Activated T-cell treated with anti-CD3 and anti-CD28 coated beads, Interleukin-2, amount 50 U/mL, for 48 hours (primary cell): Measurements from ENCODE around the gene IL20RA.
A peak's percentile ranks its signal among the peaks of the same experiment; 100 is the strongest.

Experiments used
- DNase-seq, 2 experiments: peaks; one replicate each; pipeline ENCODE4 v3.0.0-alpha.2; 2020

The IL20RA gene

GRCh38 chr6:137045222-137045789 is 541 bp upstream of the IL20RA start:
- DNase-seq: no peak

- DNase-seq: peak in 1 of 2 experiments; percentile 27
Measured at GRCh38 chr6:137043710-137044365, 927 bp downstream of the IL20RA start.

- DNase-seq: no peak
Measured at GRCh38 chr6:137040393-137040792, 4.4 kb downstream of the IL20RA start.

DNA sequence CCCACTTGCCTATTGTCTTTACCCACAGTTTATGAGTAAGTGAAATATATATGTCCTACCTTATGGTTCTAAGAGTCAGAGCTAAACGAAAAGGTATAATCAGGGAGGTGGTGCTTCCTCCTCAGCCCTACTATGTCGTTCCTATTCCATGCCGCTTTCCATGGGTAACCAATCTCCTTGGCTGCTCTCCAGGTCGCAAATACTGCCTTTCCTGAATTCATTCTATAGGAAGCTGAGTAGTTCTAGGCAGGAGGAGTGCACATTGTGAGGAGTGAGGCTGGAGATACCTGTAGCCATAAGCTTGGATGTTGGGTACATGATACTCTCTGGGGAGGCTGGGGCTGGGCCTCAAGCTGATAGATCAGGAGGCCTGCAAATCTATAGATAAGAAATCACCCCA is 5.8 kb downstream of the IL20RA start:
- no peak for DNase-seq

DNA sequence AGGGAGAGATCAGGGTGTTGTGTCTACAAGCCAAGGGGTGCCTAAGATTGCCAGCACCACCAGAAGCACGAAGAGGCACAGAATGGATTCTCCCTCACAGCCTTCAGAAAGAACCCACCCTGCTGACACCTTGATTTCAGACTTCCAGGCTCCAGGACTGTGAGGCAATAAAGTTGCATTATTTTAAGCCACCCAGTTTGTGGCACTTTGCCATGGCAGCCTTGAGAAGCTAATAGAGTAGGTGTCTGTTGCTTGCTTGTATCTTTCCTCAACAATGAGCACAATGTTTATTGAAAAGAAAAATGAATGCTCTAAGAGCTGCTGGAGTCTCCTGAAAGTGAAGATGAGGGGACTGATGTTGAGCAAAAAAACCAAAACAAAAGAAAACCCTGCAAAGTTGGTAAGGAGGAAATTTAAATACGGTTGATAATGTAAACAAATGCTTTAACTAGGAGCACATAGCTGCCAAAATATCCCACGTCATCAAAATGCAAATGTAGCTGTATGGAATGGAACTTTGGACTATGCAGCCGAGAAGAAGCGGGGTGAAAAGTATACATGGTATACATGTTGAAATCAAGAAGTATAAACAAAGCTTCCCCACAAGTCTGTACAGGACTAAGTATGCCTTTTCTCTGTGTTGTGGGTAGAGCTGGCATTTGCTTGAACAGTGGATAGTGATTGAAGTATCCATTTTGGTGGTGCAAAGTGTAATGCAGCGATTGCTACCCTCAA is 8.0 kb downstream of the IL20RA start:
- DNase-seq: no peak

DNA sequence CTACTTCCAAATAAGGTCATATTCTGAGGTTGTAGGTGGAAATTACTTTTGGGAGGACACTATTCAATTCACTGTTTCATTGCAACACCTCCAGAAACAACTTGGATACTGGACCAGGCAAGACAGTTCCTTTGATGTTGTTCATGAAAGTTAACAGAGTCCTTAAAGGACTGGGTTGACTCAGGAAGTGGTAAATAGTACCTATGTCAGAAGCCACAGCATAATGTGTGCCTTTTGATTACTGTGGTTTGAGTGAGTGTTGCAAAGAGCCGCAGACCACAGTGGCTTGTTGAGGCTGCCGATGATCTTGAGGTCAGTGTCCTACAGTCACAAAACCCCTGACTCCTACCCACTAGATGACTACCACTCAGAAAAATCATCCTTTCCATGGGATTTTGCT is 10.9 kb downstream of the IL20RA start:
- peak; percentile 65 to 69 for DNase-seq

GRCh38 chr6:137031122-137031521 is 13.6 kb downstream of the IL20RA start:
- DNase-seq: no peak

DNA sequence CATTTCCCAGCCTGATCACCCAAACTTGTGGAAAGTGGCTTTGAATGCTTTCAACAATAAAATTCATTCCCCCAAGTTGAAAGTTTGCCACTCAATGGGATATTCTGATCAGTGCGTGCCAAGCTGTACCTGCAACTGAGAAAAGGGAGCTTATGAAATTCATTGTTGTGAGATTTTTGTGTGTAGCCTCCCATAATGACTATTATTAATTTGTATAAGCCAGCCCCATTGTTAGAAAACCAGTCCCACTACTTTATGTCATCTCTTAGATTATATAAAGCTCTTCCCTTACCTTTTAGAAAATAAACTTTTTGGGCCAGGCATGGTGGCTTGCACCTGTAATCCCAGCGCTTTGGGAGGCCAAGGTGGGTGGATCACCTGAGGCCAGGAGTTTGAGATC is 15.9 kb downstream of the IL20RA start:
- DNase-seq: no peak

- DNase-seq: no peak
Measured at GRCh38 chr6:137025786-137026730, 18.7 kb downstream of the IL20RA start.

GRCh38 chr6:137024237-137024990 is 20.4 kb downstream of the IL20RA start:
- no peak for DNase-seq

DNA sequence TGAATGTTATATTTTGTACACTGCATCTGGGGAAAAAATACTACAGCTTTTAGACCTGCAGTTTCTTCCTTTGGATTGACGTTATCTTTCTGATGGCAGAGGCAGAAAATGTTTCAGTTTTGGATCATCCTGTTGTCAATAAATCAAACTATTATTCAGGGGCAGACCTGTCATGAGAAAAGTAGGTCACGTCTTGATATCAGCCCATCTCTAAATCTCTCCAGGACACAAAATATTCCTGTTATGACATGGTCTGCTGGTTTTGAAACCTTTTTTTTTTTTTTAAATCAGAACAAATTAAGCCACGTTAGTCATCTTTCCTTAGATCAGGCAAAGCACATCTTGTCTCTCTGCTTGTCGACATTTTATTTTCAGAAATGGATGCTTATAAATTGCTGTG is 24.0 kb downstream of the IL20RA start:
- no peak for DNase-seq

GRCh38 chr6:137019476-137020272 is 25.1 kb downstream of the IL20RA start:
- no peak for DNase-seq

DNA sequence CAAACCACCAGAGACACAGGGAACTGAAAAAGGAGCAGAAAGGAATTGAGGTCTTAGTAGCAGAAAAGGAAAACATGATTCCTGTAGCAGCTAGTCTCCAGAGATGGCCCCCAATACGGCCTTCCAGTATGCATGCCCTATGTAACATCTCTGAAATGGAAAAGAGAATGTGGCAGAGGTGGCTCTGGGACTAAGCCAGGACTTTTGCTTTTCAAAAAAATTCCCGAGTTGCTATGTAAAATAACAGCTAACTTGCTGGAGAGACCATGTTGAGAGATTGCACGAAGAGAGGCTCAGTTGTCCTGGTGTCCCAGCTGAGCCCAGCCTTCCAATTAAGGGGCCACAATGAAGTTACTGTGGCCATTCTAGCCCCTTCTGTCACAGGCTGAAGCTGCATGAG is 27.7 kb downstream of the IL20RA start:
- DNase-seq: no peak

- DNase-seq: no peak
Measured at GRCh38 chr6:137016356-137016755, 28.4 kb downstream of the IL20RA start.

DNA sequence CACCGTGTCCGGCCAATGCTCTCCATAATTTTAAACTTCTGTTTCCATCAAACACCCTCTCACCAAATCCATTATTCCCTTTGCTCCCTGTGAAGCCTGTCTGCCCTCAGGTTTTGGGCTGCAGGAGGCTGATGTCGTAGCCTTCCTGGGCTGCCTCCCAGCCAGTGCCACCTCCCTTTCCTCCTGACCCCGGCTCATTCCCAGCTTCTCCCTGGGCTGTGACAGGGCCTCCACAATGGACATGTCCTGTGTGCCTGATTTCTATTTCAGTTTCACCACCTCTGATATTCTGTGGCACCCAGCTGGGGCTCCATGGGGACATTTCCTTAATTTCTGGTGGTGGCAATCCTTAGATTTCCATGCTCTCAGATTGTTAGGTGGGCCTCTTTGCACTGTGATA is 28.8 kb downstream of the IL20RA start:
- DNase-seq: no peak

GRCh38 chr6:137013738-137014602 is 30.8 kb downstream of the IL20RA start:
- DNase-seq: no peak

DNA sequence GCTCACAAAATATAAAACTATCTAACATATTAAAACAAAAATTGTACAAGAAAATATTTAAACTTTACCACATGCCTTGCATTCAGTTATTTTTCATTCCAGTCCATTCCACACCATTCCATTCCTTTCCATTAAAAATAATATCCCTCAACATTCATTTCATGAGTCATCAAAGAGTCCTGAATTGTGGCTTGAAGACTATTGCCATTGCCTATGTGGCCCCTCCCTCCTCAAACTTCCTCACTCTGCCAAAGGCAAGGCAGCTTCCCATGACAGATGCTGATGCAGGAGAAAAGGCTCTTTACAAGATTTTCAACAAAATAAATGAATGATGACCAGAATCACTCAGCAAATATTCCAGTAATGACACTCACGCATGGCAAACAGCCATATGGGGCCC is 31.7 kb downstream of the IL20RA start:
- DNase-seq: no peak

DNA sequence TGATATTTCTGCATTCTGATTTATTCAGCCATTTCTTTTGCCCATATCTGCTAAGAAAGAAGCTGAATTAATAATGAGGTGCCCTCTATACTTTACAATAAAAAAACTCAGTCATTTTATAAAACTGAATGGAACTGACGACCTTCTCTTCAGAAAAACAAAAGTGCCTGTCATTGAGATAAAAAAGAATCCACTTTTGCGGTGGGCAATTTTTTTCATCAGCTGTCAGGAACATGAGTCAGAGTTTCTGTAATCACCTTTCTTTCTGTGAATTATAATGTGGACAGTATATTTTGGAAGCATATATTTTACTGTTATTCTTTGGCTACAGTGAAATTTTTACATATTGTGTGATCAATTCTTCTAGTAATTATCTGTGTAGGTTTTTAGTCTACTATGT is 33.4 kb downstream of the IL20RA start:
- no peak for DNase-seq

GRCh38 chr6:137010128-137010718 is 34.5 kb downstream of the IL20RA start:
- DNase-seq: no peak

DNA sequence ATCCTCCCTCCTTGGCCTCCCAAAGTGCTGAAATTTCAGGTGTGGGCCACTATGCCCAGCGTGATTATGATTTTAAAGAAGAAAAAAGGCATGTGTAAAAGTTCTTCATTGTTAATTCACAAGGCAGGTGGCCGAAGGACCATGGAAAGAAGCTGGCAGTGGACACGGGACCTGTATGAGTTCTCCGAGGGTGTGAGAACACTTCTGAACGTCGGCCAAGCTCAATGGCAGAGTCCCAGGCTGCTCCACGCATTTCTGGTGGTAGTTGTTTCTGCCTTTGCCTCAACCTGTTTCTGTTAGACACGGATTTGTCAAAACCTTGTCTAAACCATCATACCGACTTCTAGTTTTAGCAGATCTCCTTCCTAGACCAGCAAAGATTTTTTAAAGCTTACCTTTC is 36.6 kb downstream of the IL20RA start:
- DNase-seq: no peak
